WERI-Rb-1 (cell line): ENCODE measurements around the gene ZNF280A.

Source experiments
- DNase-seq: peaks from one replicate; pipeline ENCODE4 v3.0.0-alpha.2; 2020
- H3K27ac ChIP-seq: fragments of 250-450 bp; sonication (Bioruptor Pico); 2 replicates; pipeline ENCODE4 v1.5.1; 2020; ENCODE audit warnings: mild to moderate bottlenecking, moderate library complexity
- H3K27me3 ChIP-seq: fragments of 250-450 bp; sonication (Bioruptor Pico); 2 replicates; pipeline ENCODE4 v1.5.1; 2021; ENCODE audit warnings: mild to moderate bottlenecking, low read depth, moderate library complexity; ENCODE audit not compliant: insufficient read depth, severe bottlenecking
- H3K36me3 ChIP-seq: fragments of 250-450 bp; sonication (Bioruptor Pico); 2 replicates; pipeline ENCODE4 v1.5.1; 2020; ENCODE audit warnings: mild to moderate bottlenecking, moderate library complexity
- H3K4me3 ChIP-seq: 2 replicates; pipeline ENCODE4 v1.5.1; 2011; ENCODE audit warnings: low read depth, mild to moderate bottlenecking, control low read depth, low read length
- H3K9me3 ChIP-seq: fragments of 250-450 bp; sonication (Bioruptor Pico); 2 replicates; pipeline ENCODE4 v1.5.1; 2021; ENCODE audit warnings: mild to moderate bottlenecking, moderate library complexity; ENCODE audit not compliant: severe bottlenecking
- CTCF ChIP-seq: IDR thresholded peaks from 2 replicates; pipeline ENCODE4 v1.5.1; 2011; ENCODE audit warnings: low read depth, mild to moderate bottlenecking, control low read depth, inconsistent platforms, low read length

Gene ZNF280A

GRCh38 chr22:22547226-22547625 is 27.2 kb upstream of the ZNF280A start:
- H3K27ac ChIP-seq, result no peak overlapping the region

GRCh38 chr22:22546490-22546889 is 26.4 kb upstream of the ZNF280A start:
- no peaks in the 10 kb centered on the region for H3K9me3 ChIP-seq
- no peaks in the 10 kb centered on the region for H3K36me3 ChIP-seq
- no peak overlapping the region for H3K4me3 ChIP-seq
- H3K27me3 ChIP-seq, result no peaks in the 10 kb centered on the region
- no peak overlapping the region for H3K27ac ChIP-seq
- no peak for DNase-seq
- no peak for TF ChIP-seq CTCF

More at GRCh38 chr22:22547226-22547625, 27.2 kb upstream of the ZNF280A start:
- DNase-seq, result no peak
- H3K4me3 ChIP-seq, result no peak overlapping the region
- no peaks in the 10 kb centered on the region for H3K36me3 ChIP-seq
- H3K27me3 ChIP-seq, result no peaks in the 10 kb centered on the region
- H3K9me3 ChIP-seq, result no peaks in the 10 kb centered on the region
- TF ChIP-seq CTCF, result no peak

- no peaks in the 10 kb centered on the region for H3K27me3 ChIP-seq
- H3K4me3 ChIP-seq, result no peak overlapping the region
- no peak overlapping the region for H3K27ac ChIP-seq
- TF ChIP-seq CTCF, result no peak
- DNase-seq, result no peak
- H3K9me3 ChIP-seq, result no peaks in the 10 kb centered on the region
- H3K36me3 ChIP-seq, result no peaks in the 10 kb centered on the region
These were observed 25.0 kb upstream of the ZNF280A start for GRCh38 chr22:22545084-22545483.

- no peaks in the 10 kb centered on the region for H3K27me3 ChIP-seq
- no peak for TF ChIP-seq CTCF
- DNase-seq, result no peak
- H3K4me3 ChIP-seq, result no peak overlapping the region
- H3K27ac ChIP-seq, result no peak overlapping the region
- no peaks in the 10 kb centered on the region for H3K36me3 ChIP-seq
- no peaks in the 10 kb centered on the region for H3K9me3 ChIP-seq
These were observed 18.3 kb upstream of the ZNF280A start for GRCh38 chr22:22538226-22538989.

GRCh38 chr22:22536916-22537315 is 16.8 kb upstream of the ZNF280A start:
- no peak overlapping the region for H3K4me3 ChIP-seq
- DNase-seq, result no peak
- no peak for TF ChIP-seq CTCF
- no peaks in the 10 kb centered on the region for H3K9me3 ChIP-seq
- H3K36me3 ChIP-seq, result no peaks in the 10 kb centered on the region
- no peaks in the 10 kb centered on the region for H3K27me3 ChIP-seq
- H3K27ac ChIP-seq, result no peak overlapping the region

- no peaks in the 10 kb centered on the region for H3K27me3 ChIP-seq
These were observed 16.4 kb upstream of the ZNF280A start for GRCh38 chr22:22536515-22536914.

More at GRCh38 chr22:22536515-22536914, 16.4 kb upstream of the ZNF280A start:
- Histone ChIP-seq H3K27ac (no peak overlapping the region), H3K36me3 (no peaks in the 10 kb centered on the region), H3K4me3 (no peak overlapping the region), H3K9me3 (no peaks in the 10 kb centered on the region)
- TF ChIP-seq CTCF, result no peak
- no peak for DNase-seq
